ENCODE results near the gene CELA1. TPM values are rescaled to one million over a fixed set of nuclear protein-coding genes. Genes with fewer than 3 reads are reported as not detected.

Gene CELA1
- total RNA-seq, 3 donors from 2014 or later (not counting 1 experiment from before 2014, with no cell fraction given) = 0.53 to 0.66 TPM; not detected in 1

DNA sequence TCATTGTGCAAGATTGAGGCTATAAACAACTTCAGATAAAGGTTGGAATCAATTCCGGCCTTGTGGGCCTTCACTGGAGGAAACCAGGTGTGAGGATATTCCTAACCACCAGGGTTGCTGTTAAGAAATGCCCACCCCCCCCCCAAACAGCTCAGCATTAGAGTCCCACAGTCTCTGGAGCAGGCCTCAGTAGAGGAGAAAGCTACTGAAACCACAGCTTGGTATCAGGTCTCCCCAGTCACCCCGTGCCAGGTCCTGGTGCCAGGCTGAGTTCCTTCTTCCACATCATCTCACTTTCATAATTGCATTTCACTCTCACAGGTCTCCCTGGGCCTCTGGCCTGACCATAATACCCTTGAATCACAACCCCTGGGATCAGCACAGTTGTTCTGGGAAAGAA is 32.3 kb upstream of the CELA1 start:
- H3K36me3 Mint-ChIP-seq = peaks cover 32% of the 10 kb centered on the region
- H3K9me3 Mint-ChIP-seq = no peaks in the 10 kb centered on the region
- H3K4me3 ChIP-seq (ENCODE audit: low read length) = no peak overlapping the region
- intact Hi-C loops (cut with micrococcal nuclease) = no loop called here
- no peaks in the 10 kb centered on the region for H3K27me3 Mint-ChIP-seq (ENCODE audit: low read depth in 2 of 2)
- no peak overlapping the region for H3K4me3 Mint-ChIP-seq
- H3K27ac ChIP-seq (ENCODE audit: low read length) = no peak overlapping the region
- TF ChIP-seq CTCF (IDR thresholded peaks at IDR 0.05) = no peak
- ATAC-seq (no peak), DNase-seq (no peak)
- H3K36me3 ChIP-seq (ENCODE audit: control insufficient read depth, insufficient read depth, low read length) = peaks cover 58% of the 10 kb centered on the region
- no peak overlapping the region for H3K27ac Mint-ChIP-seq
- 72% methylated on average over 2 of the region's 2 CpGs for WGBS (ENCODE audit: insufficient coverage)
- H3K27me3 ChIP-seq (ENCODE audit: control insufficient read depth, insufficient read depth, low read length) = no peaks in the 10 kb centered on the region
- H3K4me1 Mint-ChIP-seq = peaks cover 6 to 24% of the 10 kb centered on the region in 2 donors
- H3K9me3 ChIP-seq (ENCODE audit: control insufficient read depth, insufficient read depth, low read length) = no peaks in the 10 kb centered on the region
- H3K4me1 ChIP-seq (ENCODE audit: control insufficient read depth, insufficient read depth, low read length) = no peaks in the 10 kb centered on the region

- H3K9me3 Mint-ChIP-seq = no peaks in the 10 kb centered on the region
- no peak overlapping the region for H3K4me3 ChIP-seq (ENCODE audit: low read length)
- 97% methylated on average over 9 of the region's 11 CpGs for WGBS (ENCODE audit: insufficient coverage)
- no peaks in the 10 kb centered on the region for H3K9me3 ChIP-seq (ENCODE audit: control insufficient read depth, insufficient read depth, low read length)
- H3K27ac ChIP-seq (ENCODE audit: low read length) = no peak overlapping the region
- DNase-seq (no peak), ATAC-seq (no peak)
- H3K4me3 Mint-ChIP-seq = no peak overlapping the region
- H3K36me3 Mint-ChIP-seq = peaks cover 29% of the 10 kb centered on the region
- no peaks in the 10 kb centered on the region for H3K27me3 ChIP-seq (ENCODE audit: control insufficient read depth, insufficient read depth, low read length)
- H3K27ac Mint-ChIP-seq = peak overlapping the region in 1 of 2 donors; percentile 19
- no peaks in the 10 kb centered on the region for H3K4me1 ChIP-seq (ENCODE audit: control insufficient read depth, insufficient read depth, low read length)
- intact Hi-C loops (cut with micrococcal nuclease) = no loop called here
- peaks cover 47% of the 10 kb centered on the region for H3K36me3 ChIP-seq (ENCODE audit: control insufficient read depth, insufficient read depth, low read length)
- H3K27me3 Mint-ChIP-seq (ENCODE audit: low read depth in 2 of 2) = no peaks in the 10 kb centered on the region
- H3K4me1 Mint-ChIP-seq = peaks cover 0 to 18% of the 10 kb centered on the region in 2 donors
- no peak for TF ChIP-seq CTCF (IDR thresholded peaks at IDR 0.05)
Observed at GRCh38 chr12:51377099-51377984, 30.9 kb upstream of the CELA1 start.

GRCh38 chr12:51374856-51375255 is 28.4 kb upstream of the CELA1 start:
- H3K9me3 ChIP-seq (ENCODE audit: control insufficient read depth, insufficient read depth, low read length) = no peaks in the 10 kb centered on the region
- intact Hi-C loops (cut with micrococcal nuclease) = no loop called here
- no peak for TF ChIP-seq CTCF (IDR thresholded peaks at IDR 0.05)
- DNase-seq = no peak
- 94% methylated on average over 5 of the region's 5 CpGs for WGBS (ENCODE audit: insufficient coverage)
- peaks cover 44% of the 10 kb centered on the region for H3K36me3 ChIP-seq (ENCODE audit: control insufficient read depth, insufficient read depth, low read length)
- H3K4me3 ChIP-seq (ENCODE audit: low read length) = no peak overlapping the region
- no peak overlapping the region for H3K4me3 Mint-ChIP-seq
- H3K27me3 ChIP-seq (ENCODE audit: control insufficient read depth, insufficient read depth, low read length) = no peaks in the 10 kb centered on the region
- H3K9me3 Mint-ChIP-seq = no peaks in the 10 kb centered on the region
- no peak for ATAC-seq
- H3K27ac ChIP-seq (ENCODE audit: low read length) = no peak overlapping the region
- H3K27me3 Mint-ChIP-seq (ENCODE audit: low read depth in 2 of 2) = no peaks in the 10 kb centered on the region
- peaks cover 20% of the 10 kb centered on the region for H3K36me3 Mint-ChIP-seq
- H3K4me1 ChIP-seq (ENCODE audit: control insufficient read depth, insufficient read depth, low read length) = peaks cover 5% of the 10 kb centered on the region
- H3K27ac Mint-ChIP-seq = peak overlapping the region in 1 of 2 donors; percentile 51
- peaks cover 12 to 29% of the 10 kb centered on the region in 2 donors for H3K4me1 Mint-ChIP-seq
